GM23338 (cell line): Measurements from ENCODE around the gene OCA2. TPM values are rescaled to one million over a fixed set of nuclear protein-coding genes. Genes with fewer than 3 reads are reported as not detected.
"Not testable (repeated sequence)": the region's sequence is repeated elsewhere in the genome, so short reads cannot be mapped to it uniquely, and the experiment has no call there.

Experiments
- ATAC-seq: fragments of 200-7000 bp; cut with Tn5 transposase; 3 replicates; pipeline ENCODE4 v1.9.1; 2020
- DNase-seq: peaks from one replicate; pipeline ENCODE4 v3.0.0-alpha.2; 2015; ENCODE audit warnings: low spot score
- H2AFZ ChIP-seq: fragments of 200-600 bp; sonication (generic); 2 replicates; pipeline ENCODE4 v1.8.0; 2016; ENCODE audit warnings: antibody characterized with exemption, mild to moderate bottlenecking, moderate library complexity
- H3F3A ChIP-seq: fragments of 200-600 bp; sonication (generic); replicated peaks from 2 replicates; pipeline ENCODE4 v1.8.0; 2017; ENCODE audit warnings: antibody characterized with exemption, mixed run types, low read depth
- H3K27ac ChIP-seq: fragments of 200-600 bp; sonication (generic); 2 replicates; pipeline ENCODE4 v1.6.1; 2016; ENCODE audit warnings: low read depth
- H3K27me3 ChIP-seq: fragments of 200-600 bp; sonication (generic); 2 replicates; pipeline ENCODE4 v1.8.0; 2016; ENCODE audit warnings: mild to moderate bottlenecking, mixed run types, moderate library complexity; ENCODE audit not compliant: insufficient read depth
- H3K36me3 ChIP-seq: fragments of 200-600 bp; sonication (generic); 2 replicates; pipeline ENCODE4 v1.8.0; 2016; ENCODE audit warnings: mild to moderate bottlenecking; ENCODE audit not compliant: insufficient read depth
- H3K4me1 ChIP-seq: fragments of 200-600 bp; sonication (generic); 2 replicates; pipeline ENCODE4 v1.8.0; 2016; ENCODE audit warnings: mild to moderate bottlenecking, moderate library complexity; ENCODE audit not compliant: insufficient read depth
- H3K4me2 ChIP-seq: fragments of 200-600 bp; sonication (generic); 2 replicates; pipeline ENCODE4 v1.7.1; 2017; ENCODE audit warnings: mixed run types
- H3K4me3 ChIP-seq: fragments of 200-600 bp; sonication (generic); 2 replicates; pipeline ENCODE4 v1.6.1; 2016; ENCODE audit warnings: mixed run types
- H3K79me2 ChIP-seq: fragments of 200-600 bp; sonication (generic); replicated peaks from 2 replicates; pipeline ENCODE4 v1.8.0; 2017; ENCODE audit warnings: mild to moderate bottlenecking; ENCODE audit not compliant: insufficient read depth
- H3K9me2 ChIP-seq: fragments of 200-600 bp; sonication (generic); 2 replicates; pipeline ENCODE4 v1.8.0; 2017; ENCODE audit not compliant: insufficient read depth
- H4K20me1 ChIP-seq: fragments of 200-600 bp; sonication (generic); replicated peaks from 2 replicates; pipeline ENCODE4 v1.8.0; 2017; ENCODE audit warnings: mild to moderate bottlenecking; ENCODE audit not compliant: insufficient read depth
- H3K27ac Mint-ChIP-seq: 2 replicates; pipeline ENCODE4 v1.8.0; 2020; ENCODE audit warnings: inconsistent platforms, mild to moderate bottlenecking, moderate library complexity, mixed read lengths
- H3K27me3 Mint-ChIP-seq: 3 replicates; pipeline ENCODE4 v1.8.0; 2022; ENCODE audit warnings: low read depth, mild to moderate bottlenecking, moderate library complexity, mixed read lengths, inconsistent platforms; ENCODE audit not compliant: insufficient read depth, poor library complexity
- H3K36me3 Mint-ChIP-seq: 3 replicates; pipeline ENCODE4 v1.8.0; 2021; ENCODE audit warnings: low read depth, mild to moderate bottlenecking, inconsistent platforms, moderate library complexity, mixed read lengths
- H3K4me1 Mint-ChIP-seq: 3 replicates; pipeline ENCODE4 v1.8.0; 2020; ENCODE audit warnings: mild to moderate bottlenecking, inconsistent platforms, mixed read lengths
- H3K4me3 Mint-ChIP-seq: 3 replicates; pipeline ENCODE4 v1.8.0; 2021; ENCODE audit warnings: moderate library complexity, mild to moderate bottlenecking, inconsistent platforms, mixed read lengths
- H3K9me3 Mint-ChIP-seq: 3 replicates; pipeline ENCODE4 v1.8.0; 2020; ENCODE audit warnings: moderate library complexity, mild to moderate bottlenecking, inconsistent platforms, mixed read lengths
- EZH2 ChIP-seq: fragments of 200-600 bp; sonication (generic); IDR thresholded peaks from one replicate; pipeline ENCODE4 v1.8.0; 2017; ENCODE audit warnings: antibody characterized with exemption, mild to moderate bottlenecking, low read depth; ENCODE audit not compliant: unreplicated experiment
- STAT1 ChIP-seq: IDR thresholded peaks from one replicate; pipeline ENCODE4 v1.6.1; 2016; ENCODE audit warnings: antibody characterized with exemption; ENCODE audit not compliant: unreplicated experiment
- ZNF331 ChIP-seq: fragments of 250-450 bp; sonication (Bioruptor Pico); IDR thresholded peaks from 2 replicates; pipeline ENCODE4 v1.5.0; 2020; ENCODE audit warnings: low read depth, mild to moderate bottlenecking, moderate library complexity
- polyA plus RNA-seq: library from polyadenylated mRNA; unstranded; fragments of >200 nt; fragmentation: Nextera tagmentation; extraction: Ambion mirVana; gene quantifications from 2 replicates; pipeline ENCODE4 v1.2.1, GENCODE V29; 2016
- total RNA-seq: library from RNA; depleted of rRNA; stranded (reverse); fragments of >200 nt; shearing (Covaris generic); gene quantifications from 2 replicates; pipeline ENCODE4 v1.2.3, GENCODE V29; 2014
- TF ChIP-seq, protein P1 (sequence below): IDR thresholded peaks from 2 replicates; pipeline ENCODE4 v1.6.1; 2016; ENCODE audit warnings: antibody characterized with exemption
- TF ChIP-seq, protein P2 (sequence below), 2 experiments: fragments of 200-600 bp in 1 of 2; sonication (generic) in 1 of 2; conservative IDR thresholded peaks; 2 replicates each; pipeline versions ENCODE4 v1.5.1 to v1.6.1; 2016 to 2017; ENCODE audit warnings: antibody characterized with exemption in 2 of 2, low read depth in 2 of 2, mild to moderate bottlenecking in 2 of 2, moderate library complexity in 1 of 2
- TF ChIP-seq, protein P3 (sequence below): fragments of 250-450 bp; sonication (Bioruptor Pico); IDR thresholded peaks from 2 replicates; pipeline ENCODE4 v1.5.0; 2020; ENCODE audit warnings: mild to moderate bottlenecking, moderate library complexity

OCA2 gene
- total and polyA plus RNA-seq, 2 experiments from 2014 or later = 0.40 to 0.69 TPM

DNA sequence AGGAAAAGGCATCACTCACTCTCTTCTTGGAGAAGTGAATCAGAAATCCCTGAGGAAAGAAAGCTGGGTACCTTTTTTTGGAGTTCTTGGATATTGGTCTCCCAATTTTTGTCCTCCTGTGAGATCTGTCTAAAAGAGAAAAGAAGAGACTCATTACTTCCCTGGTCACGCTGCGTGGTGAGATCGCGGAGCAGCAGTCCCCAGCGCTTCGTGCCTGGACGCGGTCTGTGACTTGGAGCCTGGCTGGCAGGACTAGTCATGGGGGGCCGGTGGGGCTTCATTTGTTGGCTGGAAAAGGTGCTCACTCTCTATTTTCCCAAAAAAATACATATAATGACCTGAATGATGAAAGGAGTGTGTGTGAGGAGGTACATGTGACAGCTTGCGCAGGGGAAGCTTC is 144.0 kb downstream of the OCA2 start:
- Histone ChIP-seq H3K4me3 (no peak overlapping the region), H3K4me1 (no peaks in the 10 kb centered on the region), H2AFZ (no peak overlapping the region), H3K27me3 (no peaks in the 10 kb centered on the region), H3K27ac (no peak overlapping the region), H4K20me1 (no peaks in the 10 kb centered on the region), H3K4me2 (no peak overlapping the region), H3K79me2 (no peaks in the 10 kb centered on the region), H3K36me3 (no peaks in the 10 kb centered on the region), H3K9me2 (no peaks in the 10 kb centered on the region), H3F3A (no peaks in the 10 kb centered on the region)
- ATAC-seq (no peak), DNase-seq (no peak)
- H3K27ac Mint-ChIP-seq = no peak overlapping the region
- no peaks in the 10 kb centered on the region; the same call in 2 of the 3 replicates for H3K36me3 Mint-ChIP-seq
- H3K27me3 Mint-ChIP-seq = peaks cover 4% of the 10 kb centered on the region
- no peaks in the 10 kb centered on the region for H3K9me3 Mint-ChIP-seq
- no peak overlapping the region for H3K4me3 Mint-ChIP-seq
- TF ChIP-seq STAT1 = no peak
- TF ChIP-seq, protein P1, sequence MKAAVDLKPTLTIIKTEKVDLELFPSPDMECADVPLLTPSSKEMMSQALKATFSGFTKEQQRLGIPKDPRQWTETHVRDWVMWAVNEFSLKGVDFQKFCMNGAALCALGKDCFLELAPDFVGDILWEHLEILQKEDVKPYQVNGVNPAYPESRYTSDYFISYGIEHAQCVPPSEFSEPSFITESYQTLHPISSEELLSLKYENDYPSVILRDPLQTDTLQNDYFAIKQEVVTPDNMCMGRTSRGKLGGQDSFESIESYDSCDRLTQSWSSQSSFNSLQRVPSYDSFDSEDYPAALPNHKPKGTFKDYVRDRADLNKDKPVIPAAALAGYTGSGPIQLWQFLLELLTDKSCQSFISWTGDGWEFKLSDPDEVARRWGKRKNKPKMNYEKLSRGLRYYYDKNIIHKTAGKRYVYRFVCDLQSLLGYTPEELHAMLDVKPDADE = no peak
- TF ChIP-seq ZNF331 (CRISPR knock-in tag) = no peak
- TF ChIP-seq, protein P2, sequence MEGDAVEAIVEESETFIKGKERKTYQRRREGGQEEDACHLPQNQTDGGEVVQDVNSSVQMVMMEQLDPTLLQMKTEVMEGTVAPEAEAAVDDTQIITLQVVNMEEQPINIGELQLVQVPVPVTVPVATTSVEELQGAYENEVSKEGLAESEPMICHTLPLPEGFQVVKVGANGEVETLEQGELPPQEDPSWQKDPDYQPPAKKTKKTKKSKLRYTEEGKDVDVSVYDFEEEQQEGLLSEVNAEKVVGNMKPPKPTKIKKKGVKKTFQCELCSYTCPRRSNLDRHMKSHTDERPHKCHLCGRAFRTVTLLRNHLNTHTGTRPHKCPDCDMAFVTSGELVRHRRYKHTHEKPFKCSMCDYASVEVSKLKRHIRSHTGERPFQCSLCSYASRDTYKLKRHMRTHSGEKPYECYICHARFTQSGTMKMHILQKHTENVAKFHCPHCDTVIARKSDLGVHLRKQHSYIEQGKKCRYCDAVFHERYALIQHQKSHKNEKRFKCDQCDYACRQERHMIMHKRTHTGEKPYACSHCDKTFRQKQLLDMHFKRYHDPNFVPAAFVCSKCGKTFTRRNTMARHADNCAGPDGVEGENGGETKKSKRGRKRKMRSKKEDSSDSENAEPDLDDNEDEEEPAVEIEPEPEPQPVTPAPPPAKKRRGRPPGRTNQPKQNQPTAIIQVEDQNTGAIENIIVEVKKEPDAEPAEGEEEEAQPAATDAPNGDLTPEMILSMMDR (conservative IDR thresholded peaks at IDR 0.05; ENCODE audit: low read depth in 2 of 2) = no peak
- no peak for TF ChIP-seq EZH2
- TF ChIP-seq, protein P3, sequence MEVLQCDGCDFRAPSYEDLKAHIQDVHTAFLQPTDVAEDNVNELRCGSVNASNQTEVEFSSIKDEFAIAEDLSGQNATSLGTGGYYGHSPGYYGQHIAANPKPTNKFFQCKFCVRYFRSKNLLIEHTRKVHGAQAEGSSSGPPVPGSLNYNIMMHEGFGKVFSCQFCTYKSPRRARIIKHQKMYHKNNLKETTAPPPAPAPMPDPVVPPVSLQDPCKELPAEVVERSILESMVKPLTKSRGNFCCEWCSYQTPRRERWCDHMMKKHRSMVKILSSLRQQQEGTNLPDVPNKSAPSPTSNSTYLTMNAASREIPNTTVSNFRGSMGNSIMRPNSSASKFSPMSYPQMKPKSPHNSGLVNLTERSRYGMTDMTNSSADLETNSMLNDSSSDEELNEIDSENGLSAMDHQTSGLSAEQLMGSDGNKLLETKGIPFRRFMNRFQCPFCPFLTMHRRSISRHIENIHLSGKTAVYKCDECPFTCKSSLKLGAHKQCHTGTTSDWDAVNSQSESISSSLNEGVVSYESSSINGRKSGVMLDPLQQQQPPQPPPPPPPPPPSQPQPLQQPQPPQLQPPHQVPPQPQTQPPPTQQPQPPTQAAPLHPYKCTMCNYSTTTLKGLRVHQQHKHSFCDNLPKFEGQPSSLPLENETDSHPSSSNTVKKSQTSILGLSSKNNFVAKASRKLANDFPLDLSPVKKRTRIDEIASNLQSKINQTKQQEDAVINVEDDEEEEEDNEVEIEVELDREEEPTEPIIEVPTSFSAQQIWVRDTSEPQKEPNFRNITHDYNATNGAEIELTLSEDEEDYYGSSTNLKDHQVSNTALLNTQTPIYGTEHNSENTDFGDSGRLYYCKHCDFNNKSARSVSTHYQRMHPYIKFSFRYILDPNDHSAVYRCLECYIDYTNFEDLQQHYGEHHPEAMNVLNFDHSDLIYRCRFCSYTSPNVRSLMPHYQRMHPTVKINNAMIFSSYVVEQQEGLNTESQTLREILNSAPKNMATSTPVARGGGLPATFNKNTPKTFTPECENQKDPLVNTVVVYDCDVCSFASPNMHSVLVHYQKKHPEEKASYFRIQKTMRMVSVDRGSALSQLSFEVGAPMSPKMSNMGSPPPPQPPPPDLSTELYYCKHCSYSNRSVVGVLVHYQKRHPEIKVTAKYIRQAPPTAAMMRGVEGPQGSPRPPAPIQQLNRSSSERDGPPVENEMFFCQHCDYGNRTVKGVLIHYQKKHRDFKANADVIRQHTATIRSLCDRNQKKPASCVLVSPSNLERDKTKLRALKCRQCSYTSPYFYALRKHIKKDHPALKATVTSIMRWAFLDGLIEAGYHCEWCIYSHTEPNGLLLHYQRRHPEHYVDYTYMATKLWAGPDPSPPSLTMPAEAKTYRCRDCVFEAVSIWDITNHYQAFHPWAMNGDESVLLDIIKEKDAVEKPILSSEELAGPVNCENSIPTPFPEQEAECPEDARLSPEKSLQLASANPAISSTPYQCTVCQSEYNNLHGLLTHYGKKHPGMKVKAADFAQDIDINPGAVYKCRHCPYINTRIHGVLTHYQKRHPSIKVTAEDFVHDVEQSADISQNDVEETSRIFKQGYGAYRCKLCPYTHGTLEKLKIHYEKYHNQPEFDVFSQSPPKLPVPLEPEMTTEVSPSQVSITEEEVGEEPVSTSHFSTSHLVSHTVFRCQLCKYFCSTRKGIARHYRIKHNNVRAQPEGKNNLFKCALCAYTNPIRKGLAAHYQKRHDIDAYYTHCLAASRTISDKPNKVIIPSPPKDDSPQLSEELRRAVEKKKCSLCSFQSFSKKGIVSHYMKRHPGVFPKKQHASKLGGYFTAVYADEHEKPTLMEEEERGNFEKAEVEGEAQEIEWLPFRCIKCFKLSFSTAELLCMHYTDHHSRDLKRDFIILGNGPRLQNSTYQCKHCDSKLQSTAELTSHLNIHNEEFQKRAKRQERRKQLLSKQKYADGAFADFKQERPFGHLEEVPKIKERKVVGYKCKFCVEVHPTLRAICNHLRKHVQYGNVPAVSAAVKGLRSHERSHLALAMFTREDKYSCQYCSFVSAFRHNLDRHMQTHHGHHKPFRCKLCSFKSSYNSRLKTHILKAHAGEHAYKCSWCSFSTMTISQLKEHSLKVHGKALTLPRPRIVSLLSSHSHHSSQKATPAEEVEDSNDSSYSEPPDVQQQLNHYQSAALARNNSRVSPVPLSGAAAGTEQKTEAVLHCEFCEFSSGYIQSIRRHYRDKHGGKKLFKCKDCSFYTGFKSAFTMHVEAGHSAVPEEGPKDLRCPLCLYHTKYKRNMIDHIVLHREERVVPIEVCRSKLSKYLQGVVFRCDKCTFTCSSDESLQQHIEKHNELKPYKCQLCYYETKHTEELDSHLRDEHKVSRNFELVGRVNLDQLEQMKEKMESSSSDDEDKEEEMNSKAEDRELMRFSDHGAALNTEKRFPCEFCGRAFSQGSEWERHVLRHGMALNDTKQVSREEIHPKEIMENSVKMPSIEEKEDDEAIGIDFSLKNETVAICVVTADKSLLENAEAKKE (CRISPR knock-in tag) = no peak
- H3K4me1 Mint-ChIP-seq = no peaks in the 10 kb centered on the region

DNA sequence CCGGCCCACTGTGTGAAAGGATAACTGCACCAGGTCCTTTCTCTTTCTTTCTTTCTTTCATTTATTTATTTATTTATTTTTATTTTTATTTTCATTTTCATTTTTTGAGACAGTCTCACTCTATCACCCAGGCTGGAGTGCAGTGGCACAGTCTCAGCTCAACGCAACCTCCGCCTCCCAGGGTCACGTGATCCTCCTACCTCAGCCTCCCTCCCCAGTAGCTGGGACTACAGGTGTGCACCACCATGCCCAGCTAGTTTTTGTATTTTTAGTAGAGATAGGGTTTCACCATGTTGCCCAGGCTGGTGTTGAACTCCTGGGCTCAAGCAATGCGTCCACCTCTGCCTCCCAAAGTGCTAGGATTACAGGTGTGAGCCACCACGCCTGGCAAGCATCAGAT is 146.5 kb downstream of the OCA2 start:
- H3K4me3 Mint-ChIP-seq, H3K27ac ChIP-seq, H2AFZ ChIP-seq, ATAC-seq, H3K4me1 Mint-ChIP-seq, H4K20me1 ChIP-seq, H3K36me3 Mint-ChIP-seq, H3K4me2 ChIP-seq, DNase-seq, H3F3A ChIP-seq, H3K4me3 ChIP-seq, H3K79me2 ChIP-seq, H3K9me3 Mint-ChIP-seq, H3K4me1 ChIP-seq, H3K27me3 Mint-ChIP-seq, H3K27ac Mint-ChIP-seq, H3K27me3 ChIP-seq, H3K9me2 ChIP-seq, H3K36me3 ChIP-seq: not testable (repeated sequence)
